GDM1 (cell line): Measurements from ENCODE around the gene NRXN2.

Experiments used
- DNase-seq: peaks from one replicate; lab custom pipeline; 2025; lab: John Stamatoyannopoulos, UW

Gene NRXN2

DNA sequence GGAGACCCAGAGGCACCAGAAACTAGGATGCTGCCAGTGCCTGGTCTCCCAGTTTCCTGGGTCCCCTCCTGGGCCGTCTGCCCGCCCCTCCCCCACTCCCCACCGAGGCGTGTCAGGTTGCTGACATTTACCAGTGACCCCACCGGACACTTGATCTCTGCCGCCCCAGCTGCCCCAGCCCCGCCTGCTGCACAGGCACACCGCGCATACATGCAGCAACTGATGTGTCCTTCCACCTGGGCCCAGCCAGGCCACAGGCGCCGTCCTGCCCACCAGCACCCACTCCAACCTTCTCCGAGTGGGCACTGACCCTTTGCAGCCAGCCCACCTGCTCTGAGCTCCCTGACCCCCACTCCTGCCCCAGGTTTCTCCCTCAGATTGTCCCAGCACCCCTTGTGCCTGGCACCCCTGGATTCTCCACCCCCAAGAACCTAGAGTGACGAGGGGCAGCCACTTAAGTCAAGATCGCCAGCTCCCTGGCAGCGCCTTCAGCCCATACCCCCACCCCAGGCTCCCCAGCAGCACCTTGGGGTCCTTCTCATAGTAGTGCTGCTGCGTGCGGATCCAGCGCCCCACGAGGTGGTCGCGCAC is 36.2 kb upstream of the NRXN2 start:
- no peak for DNase-seq

- DNase-seq: no peak
Observed at GRCh38 chr11:64758330-64759079, 35.5 kb upstream of the NRXN2 start.

DNA sequence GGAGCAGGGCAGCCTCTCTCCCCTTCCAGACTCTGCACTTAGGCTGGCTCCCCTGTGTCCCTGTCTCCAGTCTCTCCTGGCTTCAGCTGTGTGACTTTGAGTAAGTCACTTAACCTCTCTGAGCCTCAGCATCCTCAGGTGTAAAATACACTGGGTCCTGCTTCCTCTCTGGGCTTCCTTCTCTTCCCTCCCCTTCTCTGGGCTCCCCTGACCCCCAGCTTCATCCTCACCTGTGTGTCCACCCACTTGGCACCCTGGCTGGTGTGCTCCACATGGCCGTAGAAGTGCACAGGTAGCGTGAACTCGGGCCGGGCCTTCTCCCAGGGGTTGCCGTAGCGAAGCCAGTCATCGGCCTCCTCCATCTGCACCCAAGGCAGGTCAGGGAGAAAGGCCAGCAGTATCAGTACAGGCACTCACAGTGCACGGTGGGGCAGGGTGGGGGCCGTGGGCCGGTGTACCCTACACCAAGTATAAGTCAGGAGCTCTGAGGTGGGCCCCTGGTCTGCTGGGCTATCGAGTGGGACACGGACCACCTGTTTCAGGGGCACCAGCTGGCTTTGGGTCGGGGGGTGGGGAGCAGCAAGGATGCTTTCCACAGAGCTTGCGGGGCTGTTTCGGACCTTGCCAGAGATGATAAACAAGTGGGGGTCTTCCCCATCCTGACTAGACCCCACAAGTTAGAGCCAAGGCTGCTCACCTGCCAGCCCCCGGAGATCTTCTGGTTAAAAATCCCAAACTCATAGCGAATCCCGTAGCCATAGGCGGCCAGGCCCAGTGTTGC is 34.7 kb upstream of the NRXN2 start:
- no peak for DNase-seq

GRCh38 chr11:64755681-64756361 is 32.8 kb upstream of the NRXN2 start:
- no peak for DNase-seq

- no peak for DNase-seq
Observed at GRCh38 chr11:64754919-64755662, 32.1 kb upstream of the NRXN2 start.

- no peak for DNase-seq
Observed at GRCh38 chr11:64754124-64754918, 31.3 kb upstream of the NRXN2 start.

DNA sequence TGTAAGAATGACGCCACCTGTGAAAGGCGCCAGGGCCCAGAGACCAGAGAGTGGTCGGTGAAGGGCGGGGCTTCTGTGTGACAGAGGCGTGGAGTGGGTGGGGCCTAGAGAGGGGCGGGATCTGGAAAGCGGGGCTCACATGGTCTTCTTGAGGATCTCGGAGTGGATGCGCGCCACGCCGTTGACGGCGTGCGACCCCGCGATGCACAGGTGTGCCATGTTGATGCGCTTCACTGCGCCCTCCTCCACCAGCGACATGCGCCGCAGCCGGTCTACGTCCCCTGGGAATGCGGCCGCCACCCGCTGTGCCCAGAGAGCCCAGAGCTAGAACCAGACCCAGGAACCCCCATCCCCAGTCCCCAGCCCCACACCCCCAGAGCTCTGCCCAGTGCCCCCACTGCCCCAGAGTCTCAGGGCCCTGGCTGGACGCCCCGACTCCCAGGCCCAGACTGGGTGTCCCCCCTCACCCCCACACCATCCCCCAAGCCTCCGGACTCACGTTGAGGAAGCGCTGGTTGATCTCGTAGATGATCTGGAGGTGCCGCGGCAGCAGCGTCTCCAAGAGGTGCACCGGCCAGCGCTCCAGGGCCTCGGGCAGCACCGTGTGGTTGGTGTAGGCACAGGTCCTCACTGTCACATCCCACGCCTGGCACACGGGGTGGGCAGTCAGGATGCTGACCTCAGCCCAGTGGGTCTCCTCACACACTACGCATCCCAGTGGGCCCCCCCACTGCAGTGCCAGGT is 30.6 kb upstream of the NRXN2 start:
- no peak for DNase-seq

- DNase-seq: no peak
Observed at GRCh38 chr11:64753019-64753379, 30.0 kb upstream of the NRXN2 start.

GRCh38 chr11:64752175-64752970 is 29.4 kb upstream of the NRXN2 start:
- no peak for DNase-seq

DNA sequence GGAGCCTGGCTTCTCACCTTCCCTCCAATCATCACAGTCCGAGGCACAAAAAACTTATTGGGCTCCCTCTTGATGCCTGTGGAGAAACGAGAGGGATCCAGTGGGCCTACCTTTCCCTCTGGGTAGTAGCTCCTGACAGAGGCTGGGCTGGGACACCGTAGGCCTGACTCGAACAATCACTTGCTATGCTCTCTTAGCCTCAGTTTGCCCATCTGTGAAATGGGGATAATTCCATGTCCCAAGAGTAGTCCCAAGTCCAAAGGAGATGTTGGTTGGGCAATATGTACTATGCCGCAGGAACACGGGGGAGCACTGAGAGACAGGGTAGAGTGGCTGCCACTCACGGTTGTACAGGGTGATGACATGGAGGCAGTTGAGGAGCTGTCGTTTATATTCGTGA is 28.6 kb upstream of the NRXN2 start:
- DNase-seq: no peak

DNA sequence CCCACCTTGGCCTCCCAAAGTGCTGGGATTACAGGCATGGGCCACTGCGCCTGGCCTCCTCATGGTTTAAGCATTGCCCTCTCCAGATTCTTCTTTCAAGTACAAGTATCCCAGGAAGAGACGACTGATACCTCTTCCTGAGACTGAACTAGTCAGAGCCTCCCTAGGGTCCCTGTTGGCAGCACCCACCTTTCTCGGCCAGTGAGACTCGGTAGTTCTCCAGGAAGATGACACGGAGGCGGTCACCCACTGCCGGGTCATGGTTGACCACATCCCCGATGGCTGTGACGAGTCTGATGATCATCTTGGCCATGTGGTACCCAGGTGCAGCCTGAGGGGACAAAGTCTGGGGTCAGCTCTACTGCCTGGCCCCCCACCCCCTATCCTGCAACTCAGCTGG is 28.1 kb upstream of the NRXN2 start:
- no peak for DNase-seq

GRCh38 chr11:64750361-64751054 is 27.5 kb upstream of the NRXN2 start:
- DNase-seq: no peak

GRCh38 chr11:64747961-64748665 is 25.1 kb upstream of the NRXN2 start:
- no peak for DNase-seq

DNA sequence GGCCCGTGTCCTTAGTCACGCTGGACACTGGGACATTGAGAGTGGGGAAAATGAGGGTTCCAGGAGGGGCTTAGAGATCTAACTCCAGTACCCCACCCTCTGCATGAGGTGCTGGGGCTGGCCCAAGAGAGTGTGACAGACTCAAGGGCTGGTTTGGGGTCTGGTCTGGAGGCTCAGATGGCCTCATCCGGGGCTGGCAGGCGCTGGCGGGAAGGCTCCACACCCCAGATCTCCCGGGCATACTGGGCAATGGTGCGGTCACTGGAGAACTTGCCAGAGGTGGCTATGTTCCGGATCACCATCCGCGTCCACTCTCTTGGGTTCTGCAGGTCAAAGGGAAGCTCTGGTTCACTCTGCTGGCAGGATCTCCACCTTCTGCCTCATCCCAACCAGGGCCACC is 23.5 kb upstream of the NRXN2 start:
- no peak for DNase-seq

GRCh38 chr11:64745521-64746328 is 22.7 kb upstream of the NRXN2 start:
- peak; percentile 85 for DNase-seq

DNA sequence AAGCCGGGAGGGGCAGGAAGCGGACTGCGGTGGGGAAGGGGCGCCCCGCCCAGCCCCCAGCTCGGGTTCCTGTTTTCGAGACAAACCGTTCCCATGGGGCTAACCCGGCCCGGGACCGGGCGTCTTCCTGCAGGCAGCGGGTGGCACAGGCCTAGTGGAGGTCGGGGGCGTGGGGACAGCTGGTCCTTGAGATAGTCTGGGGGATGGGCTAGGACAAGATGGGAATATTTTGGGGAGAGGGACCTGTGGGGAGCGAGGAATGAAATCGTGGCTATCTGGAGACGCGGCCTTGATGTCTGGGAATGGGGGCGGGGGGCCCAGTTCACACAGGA is 22.2 kb upstream of the NRXN2 start:
- peak; percentile 90 for DNase-seq

DNA sequence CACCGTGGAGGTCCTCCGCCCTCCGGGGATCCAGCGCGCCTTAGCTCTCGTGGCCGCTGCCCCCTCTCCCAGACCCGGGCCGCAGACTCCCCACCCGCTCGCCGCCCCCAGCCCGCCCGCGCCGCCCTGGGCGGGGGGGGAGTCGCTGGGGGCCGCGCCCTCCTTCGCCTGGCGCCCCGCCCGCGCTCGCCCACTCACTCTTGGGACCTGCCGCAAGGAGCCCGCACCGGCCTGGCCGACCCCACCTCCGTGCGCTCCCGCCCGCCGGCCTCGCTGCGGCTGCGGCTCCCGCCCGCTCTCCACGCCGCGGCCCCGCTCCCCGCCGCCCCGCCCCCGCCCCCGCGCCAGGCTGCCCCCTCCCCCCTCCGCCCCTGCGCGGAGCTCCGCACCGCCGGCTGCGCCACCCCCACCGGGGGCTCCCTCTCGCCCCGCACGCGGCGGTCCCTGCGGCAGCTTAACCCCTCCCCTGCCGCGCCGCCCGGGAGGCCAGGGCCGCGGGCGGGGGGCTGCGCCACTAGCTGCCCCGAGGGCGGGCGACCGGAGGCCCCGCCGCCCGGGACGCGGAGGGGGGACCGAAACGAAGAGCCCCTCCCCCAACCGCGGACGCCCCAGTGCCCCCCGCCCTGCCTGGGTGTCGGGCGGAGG is 21.7 kb upstream of the NRXN2 start:
- DNase-seq: no peak
